Left ventricle myocardium inferior (tissue), 1 donor: Measurements from ENCODE around the gene KDM7A. TPM values are rescaled to one million over a fixed set of nuclear protein-coding genes. Genes with fewer than 3 reads are reported as not detected.

Experiments used
- DNase-seq: peaks from one replicate; pipeline ENCODE4 v3.0.0-alpha.2; 2020
- H3K27ac ChIP-seq: fragments of 200-600 bp; replicated peaks from 2 replicates; pipeline ENCODE4 v1.8.0; 2021
- H3K27me3 ChIP-seq: fragments of 200-600 bp; 2 replicates; pipeline ENCODE4 v1.8.0; 2021; ENCODE audit warnings: low read depth
- H3K36me3 ChIP-seq: fragments of 200-600 bp; 2 replicates; pipeline ENCODE4 v1.8.0; 2021
- H3K4me1 ChIP-seq: fragments of 200-600 bp; 2 replicates; pipeline ENCODE4 v1.8.0; 2021
- H3K4me3 ChIP-seq: fragments of 200-600 bp; 2 replicates; pipeline ENCODE4 v1.8.0; 2021; ENCODE audit warnings: mild to moderate bottlenecking, moderate library complexity
- H3K9me3 ChIP-seq: fragments of 200-600 bp; replicated peaks from 2 replicates; pipeline ENCODE4 v1.8.0; 2021
- intact Hi-C: fragments of 100-400 bp; cut with micrococcal nuclease; formaldehyde crosslinking; loops from one replicate; pipeline ENCODE4 v1.11.0; 2022
- total RNA-seq: library from RNA; stranded (reverse); fragmentation: NEBNext Ultra II Directional; extraction: Animal tissue kit (Norgen Biotek cat#: 25700); gene quantifications from one replicate; pipeline ENCODE4 v1.2.1, GENCODE V29; 2021
- TF ChIP-seq, protein P1 (sequence below): fragments of 200-600 bp; IDR thresholded peaks from 2 replicates; pipeline ENCODE4 v1.8.0; 2021; ENCODE audit warnings: antibody characterized with exemption, mild to moderate bottlenecking, borderline replicate concordance
- donor health status: DM: no; HTN: yes; CAD: no; lungs with severe emphysema.

Gene KDM7A
- total RNA-seq, 1 donor from 2014 or later = 8.2 TPM

DNA sequence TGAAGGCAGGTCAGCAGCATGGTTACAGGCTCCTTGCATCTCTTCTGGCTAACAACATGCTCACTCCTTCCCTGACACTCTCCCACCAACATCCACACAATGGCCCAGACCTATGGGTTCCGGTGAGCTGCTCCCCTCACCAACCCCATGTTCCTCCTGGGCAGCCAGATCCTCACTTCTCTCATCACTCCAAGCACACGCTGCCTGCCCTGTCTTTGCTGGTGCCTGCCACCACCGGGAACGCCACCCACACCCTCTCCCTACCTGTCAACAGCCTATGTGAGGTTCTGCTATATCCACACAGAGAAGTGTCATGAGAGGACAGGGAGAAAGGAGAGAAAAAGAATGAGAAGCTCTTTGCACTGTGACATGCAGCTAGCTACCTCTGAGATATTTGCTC lies 128.6 kb downstream of the KDM7A start:
- Histone ChIP-seq H3K27me3 (no peaks in the 10 kb centered on the region), H3K4me1 (peaks cover 44% of the 10 kb centered on the region), H3K9me3 (no peaks in the 10 kb centered on the region), H3K36me3 (peaks cover 31% of the 10 kb centered on the region), H3K27ac (peak overlapping the region; percentile 77), H3K4me3 (no peak overlapping the region)
- TF ChIP-seq, protein P1, sequence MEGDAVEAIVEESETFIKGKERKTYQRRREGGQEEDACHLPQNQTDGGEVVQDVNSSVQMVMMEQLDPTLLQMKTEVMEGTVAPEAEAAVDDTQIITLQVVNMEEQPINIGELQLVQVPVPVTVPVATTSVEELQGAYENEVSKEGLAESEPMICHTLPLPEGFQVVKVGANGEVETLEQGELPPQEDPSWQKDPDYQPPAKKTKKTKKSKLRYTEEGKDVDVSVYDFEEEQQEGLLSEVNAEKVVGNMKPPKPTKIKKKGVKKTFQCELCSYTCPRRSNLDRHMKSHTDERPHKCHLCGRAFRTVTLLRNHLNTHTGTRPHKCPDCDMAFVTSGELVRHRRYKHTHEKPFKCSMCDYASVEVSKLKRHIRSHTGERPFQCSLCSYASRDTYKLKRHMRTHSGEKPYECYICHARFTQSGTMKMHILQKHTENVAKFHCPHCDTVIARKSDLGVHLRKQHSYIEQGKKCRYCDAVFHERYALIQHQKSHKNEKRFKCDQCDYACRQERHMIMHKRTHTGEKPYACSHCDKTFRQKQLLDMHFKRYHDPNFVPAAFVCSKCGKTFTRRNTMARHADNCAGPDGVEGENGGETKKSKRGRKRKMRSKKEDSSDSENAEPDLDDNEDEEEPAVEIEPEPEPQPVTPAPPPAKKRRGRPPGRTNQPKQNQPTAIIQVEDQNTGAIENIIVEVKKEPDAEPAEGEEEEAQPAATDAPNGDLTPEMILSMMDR = no peak
- peak; percentile 46 for DNase-seq
- intact Hi-C loops = no loop called here

DNA sequence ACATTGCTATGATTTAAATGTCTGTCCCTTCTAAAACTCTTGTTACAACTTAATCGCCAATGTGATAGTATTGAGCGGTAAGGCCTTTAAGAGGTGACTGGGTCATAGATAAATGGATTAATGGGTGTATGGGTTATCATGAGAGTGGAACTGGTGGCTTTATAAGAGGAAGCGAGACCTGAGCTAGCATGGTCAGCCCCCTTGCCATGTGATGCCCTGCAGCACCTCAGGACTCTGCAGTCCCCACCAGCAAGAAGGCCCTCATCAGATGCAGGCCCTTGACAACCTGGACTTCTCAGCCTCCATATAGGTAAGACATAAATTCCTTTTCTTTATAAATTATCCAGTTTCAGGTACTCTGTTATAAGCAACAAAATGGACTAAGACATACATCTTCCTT lies 129.6 kb downstream of the KDM7A start:
- intact Hi-C loops = no loop called here
- no peaks in the 10 kb centered on the region for H3K27me3 ChIP-seq
- peaks cover 30% of the 10 kb centered on the region for H3K36me3 ChIP-seq
- no peak overlapping the region for H3K4me3 ChIP-seq
- peaks cover 44% of the 10 kb centered on the region for H3K4me1 ChIP-seq
- no peak for DNase-seq
- H3K9me3 ChIP-seq = no peaks in the 10 kb centered on the region
- no peak overlapping the region for H3K27ac ChIP-seq
- TF ChIP-seq, protein P1 = no peak

DNA sequence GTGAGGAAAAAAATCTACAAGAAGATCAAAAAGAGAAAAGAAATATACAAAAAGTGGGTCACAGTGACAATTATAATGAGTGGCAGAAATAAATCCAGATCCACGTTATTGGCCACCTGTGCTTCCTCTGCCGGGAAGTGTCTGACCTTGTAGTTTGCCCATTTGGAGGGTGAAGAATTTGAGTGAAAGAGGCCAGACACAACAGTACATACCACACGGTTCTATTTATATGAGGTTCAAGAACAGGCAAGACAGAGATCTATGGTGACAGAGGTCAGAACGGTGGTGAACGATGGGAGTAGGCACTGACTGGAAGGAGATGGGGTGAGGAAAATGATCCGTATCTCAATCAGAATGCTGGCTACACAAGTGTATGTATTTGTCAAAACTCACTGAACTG lies 131.1 kb downstream of the KDM7A start:
- TF ChIP-seq, protein P1 = no peak
- intact Hi-C loops = no loop called here
- H3K9me3 ChIP-seq = no peaks in the 10 kb centered on the region
- peaks cover 42% of the 10 kb centered on the region for H3K36me3 ChIP-seq
- DNase-seq = no peak
- peaks cover 40% of the 10 kb centered on the region for H3K4me1 ChIP-seq
- no peaks in the 10 kb centered on the region for H3K27me3 ChIP-seq
- no peak overlapping the region for H3K4me3 ChIP-seq
- H3K27ac ChIP-seq = no peak overlapping the region

DNA sequence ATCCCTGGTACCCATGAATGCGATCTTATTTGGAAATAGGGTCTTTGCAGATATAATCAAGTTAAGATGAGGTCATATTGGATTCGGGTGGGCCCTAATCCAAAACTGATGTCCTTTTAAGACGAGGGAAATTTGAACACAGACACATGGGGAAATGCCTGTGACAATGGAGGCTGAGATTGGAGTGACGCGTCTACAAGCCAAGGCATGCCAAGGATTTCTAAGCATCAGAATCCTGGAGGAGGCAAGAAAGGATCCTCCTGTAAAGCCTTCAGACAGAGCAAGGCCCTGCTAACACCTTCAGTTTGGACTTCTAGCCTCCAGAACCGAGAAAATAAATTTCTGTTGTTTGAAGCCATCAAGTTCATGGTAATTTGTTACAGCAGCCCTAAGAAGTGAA lies 132.5 kb downstream of the KDM7A start:
- TF ChIP-seq, protein P1 = no peak
- no peak overlapping the region for H3K4me3 ChIP-seq
- H3K9me3 ChIP-seq = no peaks in the 10 kb centered on the region
- DNase-seq = no peak
- intact Hi-C loops = no loop called here
- peaks cover 32% of the 10 kb centered on the region for H3K4me1 ChIP-seq
- peaks cover 57% of the 10 kb centered on the region for H3K36me3 ChIP-seq
- no peaks in the 10 kb centered on the region for H3K27me3 ChIP-seq
- no peak overlapping the region for H3K27ac ChIP-seq

DNA sequence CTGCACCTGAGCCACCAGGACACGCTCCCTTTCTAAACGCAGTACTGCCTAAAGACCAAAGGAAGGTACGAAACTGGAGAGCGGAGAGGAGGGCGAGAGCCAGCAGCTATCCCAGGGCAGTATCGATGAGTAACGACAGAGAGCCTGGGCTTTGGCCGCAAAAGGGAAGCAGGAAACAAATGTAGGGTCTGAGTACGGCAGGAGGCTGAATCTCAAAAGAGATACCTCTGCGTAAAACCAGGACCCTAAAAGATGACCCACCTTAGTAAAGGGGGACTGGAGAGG lies 134.5 kb downstream of the KDM7A start:
- H3K36me3 ChIP-seq = peaks cover 76% of the 10 kb centered on the region
- no peak overlapping the region for H3K27ac ChIP-seq
- intact Hi-C loops = no loop called here
- no peak for DNase-seq
- no peaks in the 10 kb centered on the region for H3K27me3 ChIP-seq
- H3K9me3 ChIP-seq = no peaks in the 10 kb centered on the region
- H3K4me3 ChIP-seq = no peak overlapping the region
- H3K4me1 ChIP-seq = peaks cover 24% of the 10 kb centered on the region
- TF ChIP-seq, protein P1 = no peak
